SK-N-SH (cell line): ENCODE results near the gene ZNF865. TPM values are rescaled to one million over a fixed set of nuclear protein-coding genes. Genes with fewer than 3 reads are reported as not detected.

Experiments used
- CTCF ChIA-PET: fragments of 300-600, 350-600 bp; formaldehyde crosslinking; extraction: SDS; loops from one replicate; lab custom pipeline; 2021; lab: Yijun Ruan, JAX
- POLR2A ChIA-PET: fragments of 350-600 bp; sonication (Branson Sonifier 250); formaldehyde crosslinking; extraction: SDS; loops from one replicate; lab custom pipeline; 2020; ENCODE audit warnings: antibody characterized with exemption, inconsistent platforms; lab: Yijun Ruan, JAX
- DNase-seq: peaks from one replicate; pipeline ENCODE4 v3.0.0; 2012
- H2AFZ ChIP-seq: fragments of 200-600 bp; sonication (generic); 2 replicates; pipeline ENCODE4 v1.8.1; 2016; ENCODE audit warnings: antibody characterized with exemption, mild to moderate bottlenecking, low read depth
- H3F3A ChIP-seq: fragments of 200-600 bp; sonication (generic); replicated peaks from 2 replicates; pipeline ENCODE3; 2016; ENCODE audit warnings: antibody characterized with exemption, mild to moderate bottlenecking; ENCODE audit not compliant: insufficient read depth
- H3K27ac ChIP-seq, 2 experiments: fragments of 200-500 bp in 1 of 2; fragments of 200-600 bp in 1 of 2; sonication (Bioruptor generic) in 1 of 2; sonication (generic), shearing (Covaris generic) in 1 of 2; 2 replicates each; pipeline versions ENCODE4 v1.5.1 to v1.6.1; 2014 to 2016; ENCODE audit warnings: low read depth in 2 of 2, inconsistent platforms in 1 of 2, low read length in 1 of 2, mild to moderate bottlenecking in 1 of 2, mixed read lengths in 1 of 2
- H3K27me3 ChIP-seq: fragments of 200-600 bp; sonication (generic), shearing (Covaris generic); 2 replicates; pipeline ENCODE4 v1.6.1; 2016; ENCODE audit warnings: mixed run types; ENCODE audit not compliant: insufficient read depth
- H3K36me3 ChIP-seq, 2 experiments: fragments of 200-500 bp in 1 of 2; fragments of 200-600 bp in 1 of 2; sonication (Bioruptor generic) in 1 of 2; sonication (generic) in 1 of 2; replicated peaks in 1 of 2; 2 replicates each; pipeline versions ENCODE3 to v1.5.1; 2014 to 2016; ENCODE audit warnings: low read length in 1 of 2, mild to moderate bottlenecking in 1 of 2; ENCODE audit not compliant: insufficient read depth in 2 of 2, control insufficient read depth in 1 of 2
- H3K4me1 ChIP-seq, 2 experiments: fragments of 200-500 bp in 1 of 2; fragments of 200-600 bp in 1 of 2; sonication (Bioruptor generic) in 1 of 2; sonication (generic), shearing (Covaris generic) in 1 of 2; 2 replicates each; pipeline versions ENCODE4 v1.5.1 to v1.6.1; 2014 to 2016; ENCODE audit warnings: low read depth in 1 of 2, low read length in 1 of 2, mixed run types in 1 of 2; ENCODE audit not compliant: insufficient read depth in 2 of 2, control insufficient read depth in 1 of 2
- H3K4me2 ChIP-seq: fragments of 200-600 bp; sonication (generic), shearing (Covaris generic); 2 replicates; pipeline ENCODE4 v1.6.1; 2017; ENCODE audit warnings: mixed run types
- H3K4me3 ChIP-seq, 2 experiments: fragments of 200-500 bp in 1 of 2; fragments of 200-600 bp in 1 of 2; sonication (Bioruptor generic) in 1 of 2; sonication (generic), shearing (Covaris generic) in 1 of 2; 2 replicates each; pipeline versions ENCODE4 v1.5.1 to v1.8.1; 2014 to 2016; ENCODE audit warnings: low read depth in 2 of 2, inconsistent platforms in 1 of 2, low read length in 1 of 2, mild to moderate bottlenecking in 1 of 2, mixed read lengths in 1 of 2, moderate library complexity in 1 of 2
- H3K79me2 ChIP-seq: fragments of 200-600 bp; sonication (generic); 2 replicates; pipeline ENCODE4 v1.8.1; 2017; ENCODE audit warnings: mild to moderate bottlenecking; ENCODE audit not compliant: insufficient read depth
- H3K9ac ChIP-seq: fragments of 200-600 bp; sonication (generic); 2 replicates; pipeline ENCODE4 v1.6.1; 2017; ENCODE audit warnings: mixed run types
- H3K9me2 ChIP-seq: fragments of 200-600 bp; sonication (generic); 2 replicates; pipeline ENCODE4 v1.6.1; 2017; ENCODE audit warnings: mixed run types
- H3K9me3 ChIP-seq: fragments of 200-600 bp; sonication (generic); 2 replicates; pipeline ENCODE4 v1.6.1; 2017; ENCODE audit warnings: mixed run types, mild to moderate bottlenecking, moderate library complexity
- H4K20me1 ChIP-seq: fragments of 200-600 bp; sonication (generic); 2 replicates; pipeline ENCODE4 v1.6.1; 2017; ENCODE audit warnings: mild to moderate bottlenecking, mixed run types; ENCODE audit not compliant: insufficient read depth
- CHD2 ChIP-seq: fragments of 150-350 bp; IDR thresholded peaks from 2 replicates; pipeline ENCODE4 v1.6.1; 2018; ENCODE audit warnings: low read length; ENCODE audit not compliant: partially characterized antibody
- EP300 ChIP-seq, 2 experiments: IDR thresholded peaks; 2 replicates each; pipeline versions ENCODE4 v1.4.0 to v1.6.1; 2012; ENCODE audit warnings: borderline replicate concordance in 1 of 2, low read depth in 1 of 2, low read length in 1 of 2
- EZH2phosphoT487 ChIP-seq: fragments of 200-600 bp; sonication (generic); IDR thresholded peaks from 2 replicates; pipeline ENCODE4 v1.6.1; 2017; ENCODE audit warnings: low read depth, mixed run types, mild to moderate bottlenecking, antibody characterized with exemption, moderate library complexity, borderline replicate concordance
- NFIC ChIP-seq: IDR thresholded peaks from 2 replicates; pipeline ENCODE4 v1.4.0; 2012; ENCODE audit warnings: borderline replicate concordance
- POLR2AphosphoS5 ChIP-seq: IDR thresholded peaks from 2 replicates; pipeline ENCODE4 v1.6.1; 2012; ENCODE audit warnings: low read depth, low read length
- RAD21 ChIP-seq: IDR thresholded peaks from 2 replicates; pipeline ENCODE4 v1.6.1; 2012; ENCODE audit warnings: mild to moderate bottlenecking, low read length
- RFX5 ChIP-seq: IDR thresholded peaks from 2 replicates; pipeline ENCODE4 v1.6.1; 2012; ENCODE audit warnings: mild to moderate bottlenecking, improper control_type of control experiment, low read length
- TAF1 ChIP-seq: IDR thresholded peaks from 2 replicates; pipeline ENCODE4 v1.6.1; 2012; ENCODE audit warnings: low read depth, mild to moderate bottlenecking, low read length, moderate library complexity, borderline replicate concordance
- TCF12 ChIP-seq: IDR thresholded peaks from 2 replicates; pipeline ENCODE4 v1.4.0; 2012
- TEAD4 ChIP-seq: IDR thresholded peaks from 2 replicates; pipeline ENCODE4 v1.4.0; 2012; ENCODE audit warnings: mild to moderate bottlenecking, borderline replicate concordance; ENCODE audit not compliant: insufficient read depth
- WGBS: methylation state at CpG from one replicate; pipeline ENCODE4 v1.1.6; 2017; ENCODE audit warnings: low lambda C conversion rate; 5-methylcytosine and 5-hydroxymethylcytosine counted together
- polyA plus RNA-seq, 3 experiments: library from polyadenylated mRNA; depleted of rRNA; stranded (reverse); fragments of >200 nt; gene quantifications; 2 replicates each; pipeline ENCODE4 v1.2.3, GENCODE V29; 2012
- TF ChIP-seq, protein P1 (sequence below): fragments of 150-350 bp; IDR thresholded peaks from 2 replicates; pipeline ENCODE4 v1.6.1; 2016; ENCODE audit warnings: mild to moderate bottlenecking, low read depth, low read length
- TF ChIP-seq, protein P2 (sequence below): IDR thresholded peaks from 2 replicates; pipeline ENCODE4 v1.6.1; 2012; ENCODE audit warnings: mild to moderate bottlenecking, low read depth, low read length, moderate library complexity
- TF ChIP-seq, protein P3 (sequence below): IDR thresholded peaks from 2 replicates; pipeline ENCODE4 v1.4.0; 2012; ENCODE audit warnings: low read depth, borderline replicate concordance
- TF ChIP-seq, protein P4 (sequence below): IDR thresholded peaks from 2 replicates; pipeline ENCODE4; 2012

The ZNF865 gene
- polyA plus RNA-seq, 1 of the 3 experiments (the other 2 are of a cell fraction) = 5.0 TPM

DNA sequence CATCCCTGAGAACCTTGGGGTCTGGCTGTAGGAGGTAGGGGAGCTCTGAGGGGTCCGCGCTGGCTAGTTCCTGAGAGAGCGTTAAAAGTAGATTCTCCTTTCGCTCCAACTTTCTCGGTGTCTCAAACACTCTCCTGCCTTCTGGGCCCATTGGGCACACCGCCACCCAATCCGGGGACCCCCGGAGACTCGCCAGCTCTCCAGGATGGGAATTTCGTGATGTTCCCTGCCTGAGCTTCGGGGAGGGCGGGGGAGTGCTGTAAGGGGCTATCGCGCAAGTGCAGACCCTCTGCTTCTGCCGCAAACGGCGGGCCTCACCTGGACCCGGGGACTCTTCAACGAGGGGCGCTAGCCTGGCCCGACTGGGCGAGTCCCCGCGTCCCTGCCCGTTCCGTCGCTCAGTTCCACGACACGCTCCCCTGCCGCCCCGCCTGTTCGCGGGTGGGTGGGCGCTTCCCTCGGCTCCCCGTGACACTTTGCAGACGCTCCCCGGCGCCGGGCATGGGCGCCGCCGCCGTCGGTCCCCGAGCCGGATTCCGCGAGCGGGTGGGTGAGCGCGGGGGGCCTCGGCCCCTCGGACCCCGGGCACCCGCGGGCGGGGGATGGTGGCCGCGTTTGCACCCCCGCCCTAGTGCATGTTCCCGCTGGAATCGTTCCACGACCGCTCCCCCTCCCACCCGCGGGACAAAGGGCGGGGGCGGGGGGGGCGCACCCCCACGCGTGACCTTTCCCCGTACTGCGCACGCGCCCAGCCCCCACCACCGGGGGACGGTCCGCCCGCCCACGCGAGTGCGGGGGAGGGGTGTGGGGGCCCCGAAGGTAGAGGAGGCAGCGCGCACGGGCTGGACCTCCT lies 42.5 kb downstream of the ZNF865 start, which contains the start of gene CCDC106:
TSS of gene CCDC106 (plus strand) at position 481 of the 853 bp plus-strand sequence. CDS start 835 bp downstream, outside the sequence.
- peak within 1 kb of the TSS; percentile 77 for H3K9ac ChIP-seq
- peak within 1 kb of the TSS; percentile 27 to 94; a peak in 3 of 4 replicates for H3K27ac ChIP-seq
- POLR2A ChIA-PET = interaction anchor here (0.9 kb wide), 1 partner anchor 23 kb away, joined by 4 read pairs; the partner anchor contains the start of gene ZNF784

More for the DNA sequence above, 42.5 kb downstream of the ZNF865 start, which contains the start of gene CCDC106:
- H3K4me3 ChIP-seq = peak within 1 kb of the TSS; percentile 77 to 82
- no peaks in the 10 kb centered on the region for H4K20me1 ChIP-seq
- TF ChIP-seq TEAD4 (0 out of 2 replicates have a peak, but pooled peaks have one; percentile 28), CHD2 (no peak), TAF1 (no peak; the same call in 1 of the 2 replicates), RFX5 (no peak), RAD21 (no peak), POLR2AphosphoS5 (peak; percentile 23; the same call in 1 of the 2 replicates), TCF12 (no peak), EZH2phosphoT487 (no peak), NFIC (peak; percentile 22; the same call in 1 of the 2 replicates), EP300 (IDR thresholded peaks at IDR 0.05; ENCODE audit: borderline replicate concordance in 1 of 2, low read depth in 1 of 2, low read length in 1 of 2) (0 out of 4 replicates have a peak, but pooled peaks of 1 of the 2 experiments have one; percentile 7)
- TF ChIP-seq, protein P1, sequence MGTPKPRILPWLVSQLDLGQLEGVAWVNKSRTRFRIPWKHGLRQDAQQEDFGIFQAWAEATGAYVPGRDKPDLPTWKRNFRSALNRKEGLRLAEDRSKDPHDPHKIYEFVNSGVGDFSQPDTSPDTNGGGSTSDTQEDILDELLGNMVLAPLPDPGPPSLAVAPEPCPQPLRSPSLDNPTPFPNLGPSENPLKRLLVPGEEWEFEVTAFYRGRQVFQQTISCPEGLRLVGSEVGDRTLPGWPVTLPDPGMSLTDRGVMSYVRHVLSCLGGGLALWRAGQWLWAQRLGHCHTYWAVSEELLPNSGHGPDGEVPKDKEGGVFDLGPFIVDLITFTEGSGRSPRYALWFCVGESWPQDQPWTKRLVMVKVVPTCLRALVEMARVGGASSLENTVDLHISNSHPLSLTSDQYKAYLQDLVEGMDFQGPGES = peak; percentile 86
- TF ChIP-seq, protein P2, sequence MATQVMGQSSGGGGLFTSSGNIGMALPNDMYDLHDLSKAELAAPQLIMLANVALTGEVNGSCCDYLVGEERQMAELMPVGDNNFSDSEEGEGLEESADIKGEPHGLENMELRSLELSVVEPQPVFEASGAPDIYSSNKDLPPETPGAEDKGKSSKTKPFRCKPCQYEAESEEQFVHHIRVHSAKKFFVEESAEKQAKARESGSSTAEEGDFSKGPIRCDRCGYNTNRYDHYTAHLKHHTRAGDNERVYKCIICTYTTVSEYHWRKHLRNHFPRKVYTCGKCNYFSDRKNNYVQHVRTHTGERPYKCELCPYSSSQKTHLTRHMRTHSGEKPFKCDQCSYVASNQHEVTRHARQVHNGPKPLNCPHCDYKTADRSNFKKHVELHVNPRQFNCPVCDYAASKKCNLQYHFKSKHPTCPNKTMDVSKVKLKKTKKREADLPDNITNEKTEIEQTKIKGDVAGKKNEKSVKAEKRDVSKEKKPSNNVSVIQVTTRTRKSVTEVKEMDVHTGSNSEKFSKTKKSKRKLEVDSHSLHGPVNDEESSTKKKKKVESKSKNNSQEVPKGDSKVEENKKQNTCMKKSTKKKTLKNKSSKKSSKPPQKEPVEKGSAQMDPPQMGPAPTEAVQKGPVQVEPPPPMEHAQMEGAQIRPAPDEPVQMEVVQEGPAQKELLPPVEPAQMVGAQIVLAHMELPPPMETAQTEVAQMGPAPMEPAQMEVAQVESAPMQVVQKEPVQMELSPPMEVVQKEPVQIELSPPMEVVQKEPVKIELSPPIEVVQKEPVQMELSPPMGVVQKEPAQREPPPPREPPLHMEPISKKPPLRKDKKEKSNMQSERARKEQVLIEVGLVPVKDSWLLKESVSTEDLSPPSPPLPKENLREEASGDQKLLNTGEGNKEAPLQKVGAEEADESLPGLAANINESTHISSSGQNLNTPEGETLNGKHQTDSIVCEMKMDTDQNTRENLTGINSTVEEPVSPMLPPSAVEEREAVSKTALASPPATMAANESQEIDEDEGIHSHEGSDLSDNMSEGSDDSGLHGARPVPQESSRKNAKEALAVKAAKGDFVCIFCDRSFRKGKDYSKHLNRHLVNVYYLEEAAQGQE = 0 out of 2 replicates have a peak, but pooled peaks have one; percentile 4
- TF ChIP-seq, protein P3, sequence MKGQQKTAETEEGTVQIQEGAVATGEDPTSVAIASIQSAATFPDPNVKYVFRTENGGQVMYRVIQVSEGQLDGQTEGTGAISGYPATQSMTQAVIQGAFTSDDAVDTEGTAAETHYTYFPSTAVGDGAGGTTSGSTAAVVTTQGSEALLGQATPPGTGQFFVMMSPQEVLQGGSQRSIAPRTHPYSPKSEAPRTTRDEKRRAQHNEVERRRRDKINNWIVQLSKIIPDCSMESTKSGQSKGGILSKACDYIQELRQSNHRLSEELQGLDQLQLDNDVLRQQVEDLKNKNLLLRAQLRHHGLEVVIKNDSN = no peak
- TF ChIP-seq, protein P4, sequence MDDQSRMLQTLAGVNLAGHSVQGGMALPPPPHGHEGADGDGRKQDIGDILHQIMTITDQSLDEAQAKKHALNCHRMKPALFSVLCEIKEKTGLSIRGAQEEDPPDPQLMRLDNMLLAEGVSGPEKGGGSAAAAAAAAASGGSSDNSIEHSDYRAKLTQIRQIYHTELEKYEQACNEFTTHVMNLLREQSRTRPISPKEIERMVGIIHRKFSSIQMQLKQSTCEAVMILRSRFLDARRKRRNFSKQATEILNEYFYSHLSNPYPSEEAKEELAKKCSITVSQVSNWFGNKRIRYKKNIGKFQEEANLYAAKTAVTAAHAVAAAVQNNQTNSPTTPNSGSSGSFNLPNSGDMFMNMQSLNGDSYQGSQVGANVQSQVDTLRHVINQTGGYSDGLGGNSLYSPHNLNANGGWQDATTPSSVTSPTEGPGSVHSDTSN = 0 out of 2 replicates have a peak, but pooled peaks have one; percentile 6
- H3F3A ChIP-seq = peaks cover 17% of the 10 kb centered on the region
- no peaks in the 10 kb centered on the region for H3K9me3 ChIP-seq
- peaks cover 8 to 36% of the 10 kb centered on the region in 2 experiments; a peak in 2 of 4 replicates for H3K4me1 ChIP-seq
- no peaks in the 10 kb centered on the region for H3K9me2 ChIP-seq
- CTCF ChIA-PET = interaction anchor here (1.0 to 4.5 kb wide), 5 partner anchors 10 to 507 kb away, joined by 4 to 30 read pairs (median 5); partner anchors contain the start of gene ZNF865
- H3K36me3 ChIP-seq = peaks cover 3 to 30% of the 10 kb centered on the region in 2 experiments
- peak within 1 kb of the TSS; percentile 83; the same call in 1 of the 2 replicates for H2AFZ ChIP-seq
- peaks cover 41% of the 10 kb centered on the region for H3K79me2 ChIP-seq
- 18% methylated on average over 8 of the region's 87 CpGs for WGBS
- DNase-seq = peak; percentile 93
- H3K4me2 ChIP-seq = peak within 1 kb of the TSS; percentile 96
- H3K27me3 ChIP-seq = no peaks in the 10 kb centered on the region
